GM19455 (cell line): Measurements from ENCODE around the gene BMP8B.
"Not testable (repeated sequence)": the region's sequence is repeated elsewhere in the genome, so short reads cannot be mapped to it uniquely, and the experiment has no call there.

Experiments
- ATAC-seq: cut with Tn5 transposase; IDR thresholded peaks from one replicate; pipeline ENCODE4 v1.9.1; 2021; ENCODE audit not compliant: unreplicated experiment

Gene BMP8B, protein sequence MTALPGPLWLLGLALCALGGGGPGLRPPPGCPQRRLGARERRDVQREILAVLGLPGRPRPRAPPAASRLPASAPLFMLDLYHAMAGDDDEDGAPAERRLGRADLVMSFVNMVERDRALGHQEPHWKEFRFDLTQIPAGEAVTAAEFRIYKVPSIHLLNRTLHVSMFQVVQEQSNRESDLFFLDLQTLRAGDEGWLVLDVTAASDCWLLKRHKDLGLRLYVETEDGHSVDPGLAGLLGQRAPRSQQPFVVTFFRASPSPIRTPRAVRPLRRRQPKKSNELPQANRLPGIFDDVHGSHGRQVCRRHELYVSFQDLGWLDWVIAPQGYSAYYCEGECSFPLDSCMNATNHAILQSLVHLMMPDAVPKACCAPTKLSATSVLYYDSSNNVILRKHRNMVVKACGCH

DNA sequence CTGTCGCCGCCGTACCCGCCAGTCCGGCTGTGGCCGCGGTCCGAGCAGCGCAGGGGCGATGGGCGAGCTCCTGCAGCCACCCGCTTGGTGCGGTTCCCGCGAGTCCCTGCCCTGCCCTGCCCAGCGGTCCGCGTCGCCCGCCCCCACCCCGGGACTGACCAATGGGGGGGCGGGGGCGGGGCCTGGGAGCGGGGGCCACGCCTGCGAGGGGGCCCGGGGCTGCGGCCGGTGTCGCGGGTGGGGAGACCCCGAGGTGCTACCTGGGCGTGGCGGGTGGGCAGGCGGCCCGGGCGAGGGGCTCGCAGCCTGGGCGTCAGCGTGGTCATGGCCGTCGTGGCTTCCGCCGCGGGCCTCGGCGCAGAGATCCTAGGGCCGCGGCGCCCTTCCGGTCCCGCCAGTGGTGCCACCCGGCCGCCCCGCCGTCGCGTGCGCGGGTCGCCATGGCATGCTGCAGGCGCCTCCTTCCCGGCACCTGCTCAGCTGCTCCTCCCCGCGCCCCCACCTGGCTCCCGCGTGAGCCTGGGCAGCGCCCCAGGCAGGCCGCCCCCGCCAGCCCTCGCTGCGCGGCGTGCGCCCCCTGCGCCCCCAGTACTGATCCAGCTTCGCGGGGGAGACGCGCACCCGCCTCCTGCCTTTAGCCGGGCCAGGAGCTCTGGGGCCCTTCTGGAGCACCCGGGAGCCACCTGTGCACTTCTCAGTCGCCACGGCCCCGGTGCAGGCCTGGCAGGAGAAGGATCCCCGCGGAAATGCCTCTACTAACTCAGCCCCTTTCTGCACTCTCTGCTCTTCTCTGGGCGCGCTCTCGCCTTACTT lies at the start of gene BMP8B:
Gene BMP8B (minus strand): TSS at position 108 of the 813 bp plus-strand sequence. CDS start 380 bp downstream, outside the sequence.
- ATAC-seq, result peak; percentile 58

- no peak for ATAC-seq
Measured at GRCh38 chr1:39836595-39837110, 48.0 kb upstream of the BMP8B start.

- ATAC-seq, result no peak
Measured at GRCh38 chr1:39835935-39836594, 47.4 kb upstream of the BMP8B start.

GRCh38 chr1:39835110-39835509 lies 46.4 kb upstream of the BMP8B start:
- no peak for ATAC-seq

- no peak for ATAC-seq
Measured at GRCh38 chr1:39833621-39834385, 45.1 kb upstream of the BMP8B start.

GRCh38 chr1:39833121-39833520 lies 44.5 kb upstream of the BMP8B start:
- no peak for ATAC-seq

- no peak for ATAC-seq
Measured at GRCh38 chr1:39832294-39832693, 43.6 kb upstream of the BMP8B start.

DNA sequence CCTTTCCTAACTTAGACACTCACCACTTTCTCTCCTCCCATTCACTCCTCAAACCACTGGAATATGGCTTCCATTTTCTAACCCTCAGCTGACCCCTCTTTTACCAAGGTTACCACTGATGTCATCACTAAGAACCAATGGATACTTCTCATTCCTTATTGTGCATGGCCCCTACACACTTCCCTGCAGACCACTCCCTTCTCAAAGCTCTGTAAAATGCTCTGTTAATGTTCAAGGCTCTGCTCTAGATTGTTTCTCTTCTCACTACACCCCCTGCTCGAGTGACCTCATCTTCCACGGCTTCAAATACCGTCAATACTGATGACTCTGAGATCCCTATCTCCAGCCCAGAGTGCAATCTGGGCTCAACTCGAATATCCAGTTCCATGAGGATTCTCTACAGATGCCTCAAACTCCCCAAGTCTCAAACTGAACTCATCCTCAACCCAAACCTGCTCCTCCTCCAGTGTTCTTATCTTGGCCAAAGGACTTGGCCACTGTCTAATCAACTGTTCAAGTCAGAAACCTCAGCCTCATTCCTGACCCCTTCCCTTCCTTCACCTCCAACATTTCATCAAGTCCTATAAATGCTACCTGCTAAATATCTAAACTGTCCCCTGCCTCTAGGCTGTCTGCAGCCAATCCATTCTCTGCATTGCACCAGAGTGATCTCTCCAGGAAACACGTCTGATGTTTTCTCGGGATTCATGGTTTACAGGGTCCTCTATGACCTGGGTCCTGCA lies 41.3 kb upstream of the BMP8B start:
- ATAC-seq, result no peak

GRCh38 chr1:39828734-39829133 lies 40.1 kb upstream of the BMP8B start:
- no peak for ATAC-seq

DNA sequence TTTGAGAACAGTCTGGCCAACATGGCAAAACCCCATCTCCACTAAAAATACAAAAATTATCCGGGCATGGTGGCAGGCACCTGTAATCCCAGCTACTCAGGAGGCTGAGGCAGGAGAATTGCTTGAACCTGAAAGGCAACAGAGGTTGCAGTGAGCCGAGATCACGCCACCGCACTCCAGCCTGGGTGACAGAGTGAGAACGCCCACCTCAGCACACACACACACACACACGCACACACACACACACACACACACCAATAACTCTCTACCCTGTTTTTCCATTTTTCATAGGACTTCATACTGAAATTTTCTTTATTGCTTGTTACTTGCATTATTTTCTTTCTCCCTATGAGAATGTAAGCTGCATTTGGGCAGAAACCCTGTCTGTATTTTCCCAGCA lies 39.6 kb upstream of the BMP8B start:
- not testable (repeated sequence) for ATAC-seq

GRCh38 chr1:39827201-39827600 lies 38.5 kb upstream of the BMP8B start:
- no peak for ATAC-seq

DNA sequence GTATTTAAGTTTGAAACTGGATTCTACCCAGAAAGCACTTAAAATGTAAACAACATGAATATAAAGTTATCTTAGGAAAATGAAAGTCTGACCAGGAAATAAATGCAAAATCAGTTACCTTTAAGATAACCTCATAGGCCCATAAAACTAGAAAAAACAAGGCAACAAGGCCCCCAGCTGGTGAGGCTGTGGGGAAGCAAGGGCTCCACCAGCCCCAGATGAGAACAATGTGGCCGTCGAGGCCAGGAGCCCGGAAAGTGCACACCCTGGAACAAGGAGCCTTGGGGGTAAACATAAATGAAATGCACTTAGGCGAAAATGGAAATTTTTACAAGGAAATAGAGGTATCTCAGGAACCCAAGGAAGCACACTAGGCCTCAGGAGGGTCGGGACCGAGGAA lies 37.9 kb upstream of the BMP8B start:
- no peak for ATAC-seq

DNA sequence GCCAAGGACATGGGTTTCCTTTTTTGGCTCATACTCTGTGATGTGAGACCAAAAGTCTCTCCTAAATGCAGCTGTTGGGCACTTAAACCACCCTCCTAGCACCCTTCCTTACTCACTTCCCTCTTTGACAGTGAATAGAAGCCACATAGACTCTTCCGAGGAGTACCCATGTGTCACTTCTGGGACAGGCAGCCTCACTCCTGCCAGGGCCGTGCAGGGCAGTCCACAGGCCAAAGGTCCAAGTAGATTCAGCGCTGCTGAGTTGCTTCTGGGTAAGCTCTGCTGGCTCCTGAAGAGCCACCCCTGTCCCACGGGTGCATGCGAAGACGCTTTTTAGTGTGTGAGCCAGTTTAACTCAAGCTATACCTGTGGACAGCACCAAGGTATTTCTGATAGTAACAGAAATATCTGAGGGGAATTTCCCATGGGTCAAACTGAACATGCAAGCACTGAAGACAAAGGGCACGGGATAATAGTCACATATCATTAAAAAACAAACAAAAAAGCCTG lies 36.8 kb upstream of the BMP8B start:
- ATAC-seq, result no peak

GRCh38 chr1:39823450-39823849 lies 34.8 kb upstream of the BMP8B start:
- not testable (repeated sequence) for ATAC-seq

GRCh38 chr1:39822146-39822545 lies 33.5 kb upstream of the BMP8B start:
- ATAC-seq, result no peak

- ATAC-seq, result no peak
Measured at GRCh38 chr1:39819091-39819812, 30.6 kb upstream of the BMP8B start.

- ATAC-seq, result no peak
Measured at GRCh38 chr1:39818482-39818881, 29.8 kb upstream of the BMP8B start.

- peak; percentile 84 for ATAC-seq
Measured at GRCh38 chr1:39817091-39817932, 28.6 kb upstream of the BMP8B start.
